ENCODE results near the gene ARPP19.

Gene ARPP19

DNA sequence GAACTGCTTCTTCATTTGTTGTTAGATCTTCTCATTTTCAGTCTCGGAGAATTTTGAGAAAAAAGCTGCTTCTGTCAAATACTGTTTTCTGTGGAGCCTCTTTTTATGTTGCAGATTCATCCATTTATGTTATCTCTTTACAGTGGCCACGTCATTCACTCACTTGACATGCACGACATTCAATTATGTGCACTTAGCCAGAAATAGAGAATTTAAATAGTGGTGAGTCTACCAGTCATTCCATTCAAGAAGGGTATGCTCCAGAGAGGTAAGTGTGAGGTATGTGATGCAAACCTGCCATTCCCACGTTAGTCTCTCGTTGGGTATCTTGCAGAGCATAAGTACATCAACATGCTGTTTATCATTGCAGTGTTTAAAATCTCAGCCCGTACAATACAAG is 9.8 kb downstream of the ARPP19 start:
- peaks cover 2% of the 10 kb centered on the region for H3K4me1 ChIP-seq
- H3K9me3 ChIP-seq (ENCODE audit: control insufficient read depth, low read length): no peaks in the 10 kb centered on the region

DNA sequence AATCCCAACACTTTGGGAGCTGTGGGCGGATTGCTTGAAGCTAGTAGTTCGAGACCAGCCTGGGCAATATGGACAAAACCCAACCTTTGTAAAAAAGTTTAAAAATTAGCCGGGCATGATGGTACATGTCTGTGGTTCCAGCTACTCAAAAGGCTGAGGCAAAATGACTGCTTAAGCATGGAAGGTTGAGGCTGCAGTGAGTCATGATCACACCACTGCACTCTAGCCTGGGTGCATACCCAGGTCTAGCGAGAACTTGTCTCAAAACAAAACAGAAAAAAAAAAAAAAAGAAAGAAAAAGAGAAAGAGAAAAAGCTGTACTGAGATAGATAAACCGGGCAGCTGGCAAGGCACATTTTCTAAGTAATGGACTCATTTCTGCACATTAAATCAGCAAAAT is 10.6 kb downstream of the ARPP19 start:
- H3K27me3 ChIP-seq (ENCODE audit: control insufficient read depth, insufficient read depth, low read length): no peaks in the 10 kb centered on the region
- TF ChIP-seq, protein P1, sequence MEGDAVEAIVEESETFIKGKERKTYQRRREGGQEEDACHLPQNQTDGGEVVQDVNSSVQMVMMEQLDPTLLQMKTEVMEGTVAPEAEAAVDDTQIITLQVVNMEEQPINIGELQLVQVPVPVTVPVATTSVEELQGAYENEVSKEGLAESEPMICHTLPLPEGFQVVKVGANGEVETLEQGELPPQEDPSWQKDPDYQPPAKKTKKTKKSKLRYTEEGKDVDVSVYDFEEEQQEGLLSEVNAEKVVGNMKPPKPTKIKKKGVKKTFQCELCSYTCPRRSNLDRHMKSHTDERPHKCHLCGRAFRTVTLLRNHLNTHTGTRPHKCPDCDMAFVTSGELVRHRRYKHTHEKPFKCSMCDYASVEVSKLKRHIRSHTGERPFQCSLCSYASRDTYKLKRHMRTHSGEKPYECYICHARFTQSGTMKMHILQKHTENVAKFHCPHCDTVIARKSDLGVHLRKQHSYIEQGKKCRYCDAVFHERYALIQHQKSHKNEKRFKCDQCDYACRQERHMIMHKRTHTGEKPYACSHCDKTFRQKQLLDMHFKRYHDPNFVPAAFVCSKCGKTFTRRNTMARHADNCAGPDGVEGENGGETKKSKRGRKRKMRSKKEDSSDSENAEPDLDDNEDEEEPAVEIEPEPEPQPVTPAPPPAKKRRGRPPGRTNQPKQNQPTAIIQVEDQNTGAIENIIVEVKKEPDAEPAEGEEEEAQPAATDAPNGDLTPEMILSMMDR (IDR thresholded peaks at IDR 0.05): no peak
- H3K36me3 ChIP-seq (ENCODE audit: control insufficient read depth, insufficient read depth, low read length): no peaks in the 10 kb centered on the region

More for the DNA sequence above, 9.8 kb downstream of the ARPP19 start:
- Histone ChIP-seq H3K36me3 (ENCODE audit: control insufficient read depth, insufficient read depth, low read length) (no peaks in the 10 kb centered on the region), H3K27me3 (ENCODE audit: control insufficient read depth, insufficient read depth, low read length) (no peaks in the 10 kb centered on the region), H3K4me3 (ENCODE audit: low read depth, low read length) (no peak overlapping the region), H3K4me2 (ENCODE audit: low read length) (no peak overlapping the region), H2AFZ (no peak overlapping the region), H3K9ac (no peak overlapping the region), H3K27ac (no peak overlapping the region), H3K79me2 (peaks cover 35% of the 10 kb centered on the region)
- TF ChIP-seq, protein P1 (IDR thresholded peaks at IDR 0.05): no peak

DNA sequence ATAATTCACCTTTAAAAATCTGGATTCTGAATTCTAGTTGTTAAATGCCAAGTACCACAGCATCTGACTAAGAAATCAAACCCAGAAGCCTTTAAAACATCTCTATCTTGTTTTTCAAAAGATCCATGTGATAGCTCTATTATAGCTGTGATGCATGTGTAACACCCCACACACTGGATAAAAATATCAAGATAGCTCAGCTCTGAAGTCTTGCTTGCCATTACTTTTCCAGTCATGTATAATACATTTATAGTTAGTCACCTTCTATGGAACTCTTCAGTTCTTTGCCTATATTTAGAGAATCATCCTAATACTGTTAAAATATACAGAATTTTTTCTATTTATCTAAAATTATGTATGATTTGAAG is 11.6 kb downstream of the ARPP19 start:
- H3K4me1 ChIP-seq: peaks cover 2% of the 10 kb centered on the region
- no peaks in the 10 kb centered on the region for H3K9me3 ChIP-seq (ENCODE audit: control insufficient read depth, low read length)
- H3K27ac ChIP-seq: no peak overlapping the region
- no peak overlapping the region for H3K4me3 ChIP-seq (ENCODE audit: low read depth, low read length)
- no peak overlapping the region for H2AFZ ChIP-seq
- H3K4me2 ChIP-seq (ENCODE audit: low read length): no peak overlapping the region
- H3K79me2 ChIP-seq: peaks cover 27% of the 10 kb centered on the region
- TF ChIP-seq, protein P1 (IDR thresholded peaks at IDR 0.05): no peak
- H3K27me3 ChIP-seq (ENCODE audit: control insufficient read depth, insufficient read depth, low read length): no peaks in the 10 kb centered on the region
- H3K9ac ChIP-seq: no peak overlapping the region
- H3K36me3 ChIP-seq (ENCODE audit: control insufficient read depth, insufficient read depth, low read length): no peaks in the 10 kb centered on the region

More for the DNA sequence above, 10.6 kb downstream of the ARPP19 start:
- Histone ChIP-seq H3K4me2 (ENCODE audit: low read length) (no peak overlapping the region), H2AFZ (no peak overlapping the region), H3K27ac (no peak overlapping the region), H3K9me3 (ENCODE audit: control insufficient read depth, low read length) (no peaks in the 10 kb centered on the region), H3K4me1 (peaks cover 2% of the 10 kb centered on the region), H3K9ac (no peak overlapping the region), H3K4me3 (ENCODE audit: low read depth, low read length) (no peak overlapping the region), H3K79me2 (peaks cover 32% of the 10 kb centered on the region)

DNA sequence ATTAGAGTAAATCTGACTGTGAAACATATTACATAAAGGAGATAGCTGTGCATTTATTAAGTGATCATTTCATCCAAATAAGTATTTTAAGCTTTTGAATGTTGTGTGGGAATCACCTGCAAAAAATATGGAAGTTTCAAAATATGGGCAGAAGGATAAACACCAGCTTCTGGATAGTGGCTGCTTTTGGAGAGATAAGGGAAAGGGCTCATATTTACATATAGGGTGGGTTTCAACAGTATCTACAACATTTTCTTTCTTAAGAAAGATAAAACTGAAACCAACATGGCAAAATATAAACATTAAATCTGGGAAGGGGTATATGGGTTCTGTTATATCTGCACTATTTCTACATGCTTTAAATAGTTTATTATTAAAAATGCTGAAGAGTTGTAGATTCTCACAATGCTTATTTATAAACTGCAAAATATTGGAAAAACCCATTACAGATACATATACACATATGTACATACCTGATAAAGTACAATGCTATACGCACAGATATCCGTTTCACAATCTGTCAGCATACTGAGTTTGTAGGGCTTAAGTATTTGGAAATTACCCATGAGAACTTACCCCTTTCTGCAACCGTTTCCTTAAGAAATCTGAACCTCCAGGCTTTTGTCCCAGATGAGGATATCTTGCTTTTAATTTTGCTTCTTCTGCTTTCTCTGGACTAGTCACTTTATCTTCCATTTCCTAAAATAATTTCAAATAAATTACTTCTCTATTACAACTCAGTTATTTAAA is 12.1 kb downstream of the ARPP19 start:
- H2AFZ ChIP-seq: no peak overlapping the region
- H3K27ac ChIP-seq: no peak overlapping the region
- TF ChIP-seq, protein P1 (IDR thresholded peaks at IDR 0.05): no peak
- H3K79me2 ChIP-seq: peaks cover 27% of the 10 kb centered on the region
- no peaks in the 10 kb centered on the region for H3K9me3 ChIP-seq (ENCODE audit: control insufficient read depth, low read length)
- peaks cover 2% of the 10 kb centered on the region for H3K4me1 ChIP-seq
- H3K4me3 ChIP-seq (ENCODE audit: low read depth, low read length): no peak overlapping the region
- no peak overlapping the region for H3K9ac ChIP-seq
- H3K27me3 ChIP-seq (ENCODE audit: control insufficient read depth, insufficient read depth, low read length): no peaks in the 10 kb centered on the region
- no peaks in the 10 kb centered on the region for H3K36me3 ChIP-seq (ENCODE audit: control insufficient read depth, insufficient read depth, low read length)
- no peak overlapping the region for H3K4me2 ChIP-seq (ENCODE audit: low read length)

DNA sequence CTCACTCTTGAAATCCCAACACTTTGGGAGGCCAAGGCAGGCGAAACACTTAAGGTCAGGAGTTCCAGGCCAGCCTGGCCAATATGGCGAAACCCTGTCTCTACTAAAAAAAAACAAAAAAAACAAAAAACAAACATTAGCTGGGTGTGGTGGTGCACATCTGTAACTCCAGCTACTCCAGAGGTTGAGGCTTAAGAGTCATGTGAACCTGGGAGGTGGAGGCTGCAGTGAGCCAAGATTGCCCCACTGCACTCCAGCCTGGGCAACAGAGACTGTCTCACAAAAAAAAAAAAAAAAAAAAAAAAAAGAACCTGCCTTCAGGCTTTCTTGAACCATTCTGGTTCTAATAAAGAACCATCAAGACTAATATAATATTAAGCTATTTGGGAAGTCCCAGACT is 16.5 kb downstream of the ARPP19 start:
- Histone ChIP-seq H3K9ac (no peak overlapping the region), H3K27me3 (ENCODE audit: control insufficient read depth, insufficient read depth, low read length) (no peaks in the 10 kb centered on the region), H3K4me3 (ENCODE audit: low read depth, low read length) (no peak overlapping the region), H3K79me2 (peaks cover 5% of the 10 kb centered on the region), H3K27ac (no peak overlapping the region), H3K36me3 (ENCODE audit: control insufficient read depth, insufficient read depth, low read length) (no peaks in the 10 kb centered on the region), H3K4me1 (no peaks in the 10 kb centered on the region), H2AFZ (no peak overlapping the region), H3K9me3 (ENCODE audit: control insufficient read depth, low read length) (no peaks in the 10 kb centered on the region), H3K4me2 (ENCODE audit: low read length) (no peak overlapping the region)
- TF ChIP-seq, protein P1 (IDR thresholded peaks at IDR 0.05): no peak

Measured in parathyroid adenoma (tissue), 2 donors.